Right lobe of liver (tissue), 4 donors: ENCODE results near the gene TMEM128.

Experiments
- POLR2A ChIP-seq: fragments of 450-650 bp; IDR thresholded peaks from one replicate; pipeline ENCODE4 v1.6.1; 2017; ENCODE audit warnings: antibody characterized with exemption, mild to moderate bottlenecking
- TF ChIP-seq, protein P1 (sequence below), 4 donors: fragments of 200-600 bp in 3 of 4; fragments of 450-650 bp in 1 of 4; IDR thresholded peaks; one replicate each; pipeline versions ENCODE4 v1.5.1 to v1.8.0; 2016 to 2022; ENCODE audit warnings: antibody characterized with exemption in 4 of 4, mild to moderate bottlenecking in 2 of 4
- donor health status: DM: no; HTN: no; CAD: no.
- donor health status: DM: no; HTN: no; CAD: no.
- donor health status: DM: no; HTN: yes; CAD: no.

DNA sequence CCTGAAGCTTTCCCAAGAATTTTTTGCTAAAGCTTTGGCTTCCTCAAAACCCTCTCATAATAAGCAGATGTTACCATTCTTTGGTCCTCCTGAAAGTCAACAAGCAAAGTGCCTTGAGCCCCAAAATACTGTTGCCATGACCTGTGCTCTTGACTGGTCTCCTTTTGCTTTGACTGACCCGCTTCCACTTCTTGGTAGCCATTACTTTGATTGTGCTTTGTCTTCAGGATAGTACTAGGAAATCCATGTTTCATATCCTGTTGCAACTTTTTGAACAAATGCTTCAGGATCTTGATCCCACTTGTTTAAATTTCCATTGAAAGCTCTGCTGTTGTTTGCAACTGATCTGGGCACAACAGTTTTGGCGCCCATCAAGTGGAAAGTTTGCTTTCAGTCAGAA, 14.4 kb downstream of the TMEM128 start:
- TF ChIP-seq, protein P1, sequence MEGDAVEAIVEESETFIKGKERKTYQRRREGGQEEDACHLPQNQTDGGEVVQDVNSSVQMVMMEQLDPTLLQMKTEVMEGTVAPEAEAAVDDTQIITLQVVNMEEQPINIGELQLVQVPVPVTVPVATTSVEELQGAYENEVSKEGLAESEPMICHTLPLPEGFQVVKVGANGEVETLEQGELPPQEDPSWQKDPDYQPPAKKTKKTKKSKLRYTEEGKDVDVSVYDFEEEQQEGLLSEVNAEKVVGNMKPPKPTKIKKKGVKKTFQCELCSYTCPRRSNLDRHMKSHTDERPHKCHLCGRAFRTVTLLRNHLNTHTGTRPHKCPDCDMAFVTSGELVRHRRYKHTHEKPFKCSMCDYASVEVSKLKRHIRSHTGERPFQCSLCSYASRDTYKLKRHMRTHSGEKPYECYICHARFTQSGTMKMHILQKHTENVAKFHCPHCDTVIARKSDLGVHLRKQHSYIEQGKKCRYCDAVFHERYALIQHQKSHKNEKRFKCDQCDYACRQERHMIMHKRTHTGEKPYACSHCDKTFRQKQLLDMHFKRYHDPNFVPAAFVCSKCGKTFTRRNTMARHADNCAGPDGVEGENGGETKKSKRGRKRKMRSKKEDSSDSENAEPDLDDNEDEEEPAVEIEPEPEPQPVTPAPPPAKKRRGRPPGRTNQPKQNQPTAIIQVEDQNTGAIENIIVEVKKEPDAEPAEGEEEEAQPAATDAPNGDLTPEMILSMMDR (IDR thresholded peaks at IDR 0.05) = no peak
- TF ChIP-seq POLR2A = no peak
